H1 (cell line): ENCODE measurements around the gene PHF24. TPM values are rescaled to one million over a fixed set of nuclear protein-coding genes. Genes with fewer than 3 reads are reported as not detected.

Experiments used
- BCL11A ChIP-seq, 2 experiments: IDR thresholded peaks; one replicate each; pipeline ENCODE4 v1.6.1; 2011; ENCODE audit warnings: low read depth in 2 of 2, low read length in 2 of 2, mild to moderate bottlenecking in 2 of 2
- CHD7 ChIP-seq: fragments of 300-600 bp; sonication (generic); IDR thresholded peaks from 2 replicates; pipeline ENCODE4 v1.7.1; 2012; ENCODE audit warnings: low read length, moderate library complexity, mild to moderate bottlenecking, inconsistent platforms; ENCODE audit not compliant: insufficient replicate concordance
- HDAC6 ChIP-seq: IDR thresholded peaks from one replicate; pipeline ENCODE4 v1.7.1; 2012; ENCODE audit warnings: low read depth, mild to moderate bottlenecking, inconsistent platforms, low read length, moderate library complexity
- KDM1A ChIP-seq: fragments of 200-600, 300-600 bp; sonication (generic); IDR thresholded peaks from 2 replicates; pipeline ENCODE4 v1.7.1; 2016; ENCODE audit warnings: mild to moderate bottlenecking, low read length, borderline replicate concordance
- NANOG ChIP-seq: IDR thresholded peaks from 2 replicates; pipeline ENCODE4 v1.6.1; 2011; ENCODE audit warnings: low read length, low read depth, mild to moderate bottlenecking, inconsistent platforms; ENCODE audit not compliant: insufficient read depth, poor library complexity, severe bottlenecking
- POU5F1 ChIP-seq: IDR thresholded peaks from 2 replicates; pipeline ENCODE4 v1.6.1; 2011; ENCODE audit warnings: low read depth, mild to moderate bottlenecking, low read length, moderate library complexity
- RAD21 ChIP-seq, 2 experiments: IDR thresholded peaks in 1 of 2; conservative IDR thresholded peaks in 1 of 2; 2 replicates each; pipeline ENCODE4 v1.6.1; 2011; ENCODE audit warnings: low read depth in 2 of 2, low read length in 2 of 2, improper control_type of control experiment in 1 of 2, inconsistent platforms in 1 of 2, mild to moderate bottlenecking in 1 of 2, moderate library complexity in 1 of 2
- USF2 ChIP-seq: IDR thresholded peaks from 2 replicates; pipeline ENCODE4 v1.6.1; 2011; ENCODE audit warnings: low read length, improper control_type of control experiment
- ZNF274 ChIP-seq: IDR thresholded peaks from 2 replicates; pipeline ENCODE4 v1.7.0; 2012; ENCODE audit warnings: low read length, borderline replicate concordance; ENCODE audit errors: extremely low read depth
- polyA plus RNA-seq, 7 experiments: library from polyadenylated mRNA; depleted of rRNA in 3 of 7; stranded (reverse) in 5 of 7; unstranded in 2 of 7; fragments of >200 nt in 5 of 7; fragments of 200-250 nt in 2 of 7; gene quantifications; 1 replicate in 5 of 7; 2 replicates in 1 of 7; 4 replicates in 1 of 7; pipeline versions ENCODE4 v1.2.1 to v1.2.3, GENCODE V29; 2011 to 2013; ENCODE audit warnings: missing spikeins in 2 of 7, mixed read lengths in 2 of 7
- total RNA-seq: library from RNA; stranded (reverse); fragmentation: NEBNext Ultra II Directional; extraction: Animal tissue kit (Norgen Biotek cat#: 25700); gene quantifications from 2 replicates; pipeline ENCODE4 v1.2.1, GENCODE V29; 2021

Gene PHF24
- total and polyA plus RNA-seq, 2 of the 8 experiments (the other 6 are each of a cell fraction or from before 2014, with no cell fraction given) = 0.29 to 0.35 TPM

GRCh38 chr9:34929506-34930102, 28.5 kb upstream of the PHF24 start (continued):
- no peak for TF ChIP-seq BCL11A (IDR thresholded peaks at IDR 0.05; ENCODE audit: low read depth in 2 of 2, low read length in 2 of 2)
- no peak for TF ChIP-seq ZNF274
- TF ChIP-seq POU5F1 = no peak
- TF ChIP-seq NANOG = peak; percentile 44
- TF ChIP-seq HDAC6 = no peak
- no peak for TF ChIP-seq CHD7
- TF ChIP-seq USF2 = no peak
- TF ChIP-seq KDM1A = no peak
- TF ChIP-seq RAD21 (IDR thresholded peaks at IDR 0.05 in 1 of 2, conservative IDR thresholded peaks at IDR 0.05 in 1 of 2; ENCODE audit: low read depth in 2 of 2, low read length in 2 of 2) = peak; percentile 42 to 50
